ENCODE data around the gene PARP16. TPM values are rescaled to one million over a fixed set of nuclear protein-coding genes. Genes with fewer than 3 reads are reported as not detected.

The PARP16 gene
- total RNA-seq, 4 donors from 2014 or later, result 2.6 to 3.3 (median 3.0) TPM

DNA sequence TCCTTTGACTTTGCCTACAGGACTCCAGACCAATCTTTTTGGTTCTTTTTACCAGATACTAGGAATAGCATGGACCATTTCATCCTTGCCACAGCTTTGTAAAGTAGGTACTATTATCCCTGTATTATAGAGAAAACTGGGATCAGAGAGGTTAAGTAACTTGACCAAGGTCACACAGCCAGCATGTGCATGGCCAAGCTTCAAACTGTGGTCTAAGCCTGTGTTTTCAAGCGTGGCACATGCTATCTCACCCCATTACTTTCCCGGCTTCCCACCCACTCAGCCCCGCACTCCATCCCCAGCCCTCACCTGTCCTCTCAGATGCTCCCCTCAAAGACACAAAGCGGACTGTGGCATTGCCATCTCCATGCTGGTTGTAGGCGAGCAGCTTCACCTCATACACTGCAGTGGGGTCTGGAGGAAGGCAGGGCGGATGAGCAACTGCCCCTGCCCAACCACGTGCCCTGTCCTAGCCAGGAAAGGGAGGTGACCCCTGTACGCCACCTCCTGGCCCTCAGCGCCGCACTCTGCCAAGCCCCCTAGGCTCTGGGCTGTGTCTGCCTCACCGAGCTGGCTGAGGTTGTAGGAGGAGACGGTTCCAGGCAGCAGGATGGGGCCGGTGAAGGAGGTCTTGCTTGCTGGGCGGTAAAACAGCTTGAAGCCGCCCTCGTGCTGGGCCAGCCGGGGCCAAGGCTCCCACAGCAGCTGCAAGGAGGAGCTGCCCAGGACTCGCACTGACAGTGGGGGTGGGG is 43.5 kb upstream of the PARP16 start:
- Histone ChIP-seq H3K36me3 (no peaks in the 10 kb centered on the region), H3K4me1 (no peaks in the 10 kb centered on the region), H3K27ac (no peak overlapping the region), H3K9me3 (no peaks in the 10 kb centered on the region), H3K27me3 (no peaks in the 10 kb centered on the region), H3K4me3 (no peak overlapping the region)
- DNase-seq (no peak), ATAC-seq (no peak)
- intact Hi-C loops (cut with DNase I; ENCODE audit: low total_unique reads), result no loop called here
- TF ChIP-seq CTCF (IDR thresholded peaks at IDR 0.05 in 4 of 5, conservative IDR thresholded peaks at IDR 0.05 in 1 of 5) (no peak), POLR2A (IDR thresholded peaks at IDR 0.05) (no peak)
- in situ Hi-C loops (cut with MboI; ENCODE audit: low sequenced_read_pairs in 4 of 4), result no loop called here

DNA sequence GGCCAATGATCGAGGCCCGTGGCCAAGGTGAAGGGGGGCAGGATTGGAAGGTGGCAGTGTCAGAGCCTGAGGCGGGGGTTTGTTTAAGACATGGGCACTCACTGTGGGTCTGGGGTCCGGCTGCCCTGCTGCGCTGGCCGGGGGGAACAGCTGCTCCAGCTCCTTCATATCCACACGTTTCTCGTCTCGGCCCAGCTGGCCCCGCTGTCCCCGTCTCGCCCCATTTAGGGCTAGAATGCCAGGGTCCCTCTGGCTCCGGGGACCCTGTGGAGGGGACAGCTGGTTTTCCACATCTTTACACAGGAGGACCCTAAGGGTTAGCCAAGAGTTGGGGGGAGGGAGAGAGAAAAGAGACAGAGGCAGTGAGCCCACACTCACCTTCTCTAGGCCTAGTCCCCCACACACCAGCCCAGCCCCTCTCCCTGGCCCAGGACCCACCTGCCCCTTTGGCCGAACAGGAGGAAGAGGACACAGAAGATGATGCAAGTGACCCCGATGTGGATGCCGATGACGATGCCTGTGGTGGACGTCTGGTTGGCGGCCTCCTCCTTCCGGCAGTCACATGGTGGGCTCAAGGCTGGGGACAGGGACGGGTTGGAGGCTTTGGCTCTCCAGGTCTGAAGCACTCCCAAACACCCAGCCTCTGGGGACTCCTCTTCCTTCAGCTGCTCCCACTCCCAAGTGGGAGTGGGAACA is 42.8 kb upstream of the PARP16 start:
- Histone ChIP-seq H3K27me3 (no peaks in the 10 kb centered on the region), H3K4me1 (no peaks in the 10 kb centered on the region), H3K4me3 (no peak overlapping the region), H3K9me3 (no peaks in the 10 kb centered on the region), H3K27ac (no peak overlapping the region), H3K36me3 (no peaks in the 10 kb centered on the region)
- ATAC-seq (no peak), DNase-seq (no peak)
- TF ChIP-seq CTCF (IDR thresholded peaks at IDR 0.05 in 4 of 5, conservative IDR thresholded peaks at IDR 0.05 in 1 of 5) (no peak), POLR2A (IDR thresholded peaks at IDR 0.05) (no peak)
- intact Hi-C loops (cut with DNase I; ENCODE audit: low total_unique reads), result no loop called here
- in situ Hi-C loops (cut with MboI; ENCODE audit: low sequenced_read_pairs in 4 of 4), result no loop called here

DNA sequence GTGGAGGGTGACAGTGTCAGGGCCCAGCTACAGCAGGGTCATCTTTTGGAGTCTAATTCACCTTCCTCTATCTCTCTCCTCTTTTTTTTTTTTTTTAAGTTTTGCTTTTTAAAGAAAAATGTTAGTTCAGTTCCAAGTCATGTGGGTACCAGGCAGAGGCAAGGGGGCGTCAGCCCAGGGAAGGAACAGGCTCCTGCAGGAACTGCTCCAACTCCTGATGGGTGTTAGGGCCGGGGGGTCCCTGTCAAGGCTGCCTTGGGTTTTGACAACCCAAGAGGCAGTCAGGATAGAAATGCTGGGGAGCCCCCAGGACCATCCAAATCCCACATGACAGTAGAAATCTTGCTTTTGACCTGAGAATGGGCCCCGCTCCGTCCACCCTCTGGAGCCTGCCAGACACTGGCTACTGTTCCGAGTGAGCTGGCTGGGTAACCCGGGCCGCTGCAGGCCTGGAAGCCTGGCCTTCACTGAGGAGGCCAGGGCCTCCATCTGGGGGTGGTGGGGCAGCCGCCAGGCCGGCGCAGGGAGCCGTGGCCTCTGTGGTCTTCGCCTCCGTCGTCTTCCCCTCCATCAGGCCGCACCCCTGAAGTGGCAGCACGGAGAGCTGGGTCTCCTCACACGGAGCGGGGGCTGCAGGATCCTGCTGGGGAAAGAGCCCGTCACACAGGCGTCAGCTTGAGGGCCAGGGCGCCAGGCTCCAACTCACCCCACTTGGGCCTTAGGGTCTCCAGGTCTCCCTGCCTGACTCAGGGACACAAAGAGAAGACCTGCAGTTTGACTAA is 42.0 kb upstream of the PARP16 start:
- TF ChIP-seq POLR2A (IDR thresholded peaks at IDR 0.05) (no peak), CTCF (IDR thresholded peaks at IDR 0.05 in 4 of 5, conservative IDR thresholded peaks at IDR 0.05 in 1 of 5) (no peak)
- no peak overlapping the region for H3K4me3 ChIP-seq
- H3K36me3 ChIP-seq, result no peaks in the 10 kb centered on the region
- H3K27ac ChIP-seq, result no peak overlapping the region
- ATAC-seq (no peak), DNase-seq (no peak)
- H3K27me3 ChIP-seq, result no peaks in the 10 kb centered on the region
- H3K4me1 ChIP-seq, result no peaks in the 10 kb centered on the region
- in situ Hi-C loops (cut with MboI; ENCODE audit: low sequenced_read_pairs in 4 of 4) (no loop called here), intact Hi-C loops (cut with DNase I; ENCODE audit: low total_unique reads) (no loop called here)
- H3K9me3 ChIP-seq, result no peaks in the 10 kb centered on the region

- ATAC-seq, result no peak
- DNase-seq, result no peak
- Histone ChIP-seq H3K36me3 (no peaks in the 10 kb centered on the region), H3K9me3 (no peaks in the 10 kb centered on the region), H3K4me1 (no peaks in the 10 kb centered on the region), H3K27ac (no peak overlapping the region), H3K27me3 (no peaks in the 10 kb centered on the region), H3K4me3 (no peak overlapping the region)
- in situ Hi-C loops (cut with MboI; ENCODE audit: low sequenced_read_pairs in 4 of 4) (no loop called here), intact Hi-C loops (cut with DNase I; ENCODE audit: low total_unique reads) (no loop called here)
- no peak for TF ChIP-seq POLR2A (IDR thresholded peaks at IDR 0.05)
These were observed 41.1 kb upstream of the PARP16 start for GRCh38 chr15:65327651-65328393.
